Activated naive CD4-positive, alpha-beta T cell treated with anti-CD3 and anti-CD28 coated beads, Interleukin-2, amount 10 ng/mL, durations not matched to agents 5 hours and 36 hours (primary cell): ENCODE data around the gene CRYZL1. TPM values are rescaled to one million over a fixed set of nuclear protein-coding genes. Genes with fewer than 3 reads are reported as not detected.

Experiments
- total RNA-seq, 2 experiments: library from RNA; stranded (reverse); gene quantifications; one replicate each; pipeline ENCODE4 v1.2.3, GENCODE V29; 2021

Gene CRYZL1
- total RNA-seq, result 10 to 100 TPM; 32.1 to 38.1 TPM

DNA sequence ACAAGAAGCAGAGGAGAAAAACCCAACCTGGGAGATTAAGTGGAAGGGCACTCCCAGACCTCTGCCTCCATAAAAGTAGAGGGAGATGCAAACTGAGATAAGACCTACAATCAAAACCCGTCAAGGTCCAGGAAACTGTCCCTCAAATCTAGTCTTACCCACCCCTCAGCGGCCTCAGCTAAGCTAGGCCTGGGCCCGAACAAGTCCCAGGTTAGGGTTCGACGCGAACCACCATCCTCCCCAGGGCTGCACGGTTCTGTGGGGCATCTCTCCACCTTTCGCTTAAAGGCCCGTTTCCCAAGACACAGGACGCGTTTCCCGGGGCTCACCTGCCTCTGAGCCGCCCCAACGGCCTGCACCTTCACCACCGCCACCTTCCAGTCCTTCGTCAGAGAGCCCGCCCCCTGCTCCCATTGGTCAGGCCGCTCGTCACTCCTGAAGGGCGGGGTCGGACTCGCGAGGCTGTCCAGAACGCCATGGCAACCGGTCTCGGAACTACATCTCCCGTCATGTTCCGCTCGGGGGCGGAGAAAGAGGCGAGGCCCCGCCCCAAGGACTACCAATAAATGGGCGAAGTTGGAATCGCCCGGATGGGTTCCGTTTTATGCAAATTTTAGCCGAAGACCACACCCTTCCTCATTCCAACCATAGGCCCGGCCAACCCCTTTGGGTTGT lies at the start of gene CRYZL1:
CRYZL1 (minus strand) TSS at position 390 of the 675 bp plus-strand sequence. CDS start 10,190 bp downstream, outside the sequence.

DNA sequence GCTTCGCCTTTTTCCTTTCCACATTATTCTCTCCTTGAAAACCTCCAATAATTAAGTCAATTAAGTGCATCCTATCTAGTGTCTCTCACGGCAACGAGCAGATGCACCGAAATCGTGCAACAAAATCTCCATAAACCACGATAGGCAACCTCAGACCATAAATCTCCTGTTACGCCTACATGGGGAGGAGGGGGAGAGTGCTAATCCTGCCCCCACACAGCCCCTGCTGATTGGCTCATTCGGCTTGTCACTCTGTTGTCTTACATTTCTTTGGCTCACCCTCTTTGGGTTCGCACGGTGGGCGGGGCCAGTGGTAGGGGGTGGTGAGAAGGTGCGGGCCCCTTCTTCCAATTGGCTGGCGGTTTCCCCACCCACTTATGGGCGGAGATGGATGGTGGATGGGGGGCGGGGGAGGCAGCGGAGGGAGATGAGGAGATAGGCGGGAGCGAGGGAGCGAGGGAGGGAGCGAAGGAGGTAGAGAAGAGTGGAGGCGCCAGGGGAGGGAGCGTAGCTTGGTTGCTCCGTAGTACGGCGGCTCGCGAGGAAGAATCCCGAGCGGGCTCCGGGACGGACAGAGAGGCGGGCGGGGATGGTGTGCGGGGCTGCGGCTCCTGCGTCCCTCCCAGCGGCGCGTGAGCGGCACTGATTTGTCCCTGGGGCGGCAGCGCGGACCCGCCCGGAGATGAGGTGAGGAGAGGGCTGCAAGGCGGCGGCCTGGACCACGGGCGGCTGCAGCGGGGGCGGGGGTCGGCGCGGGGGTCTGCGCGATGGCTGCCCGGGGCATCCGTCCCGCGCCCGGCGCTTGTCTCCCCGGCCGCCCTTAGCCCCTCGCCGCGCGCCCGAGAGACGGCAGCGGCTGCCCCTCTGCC lies 720 bp upstream of the CRYZL1 start, which contains the start of gene ITSN1:
ITSN1 (plus strand) TSS at position 475 of the 869 bp plus-strand sequence. CDS start 76,328 bp downstream, outside the sequence.

DNA sequence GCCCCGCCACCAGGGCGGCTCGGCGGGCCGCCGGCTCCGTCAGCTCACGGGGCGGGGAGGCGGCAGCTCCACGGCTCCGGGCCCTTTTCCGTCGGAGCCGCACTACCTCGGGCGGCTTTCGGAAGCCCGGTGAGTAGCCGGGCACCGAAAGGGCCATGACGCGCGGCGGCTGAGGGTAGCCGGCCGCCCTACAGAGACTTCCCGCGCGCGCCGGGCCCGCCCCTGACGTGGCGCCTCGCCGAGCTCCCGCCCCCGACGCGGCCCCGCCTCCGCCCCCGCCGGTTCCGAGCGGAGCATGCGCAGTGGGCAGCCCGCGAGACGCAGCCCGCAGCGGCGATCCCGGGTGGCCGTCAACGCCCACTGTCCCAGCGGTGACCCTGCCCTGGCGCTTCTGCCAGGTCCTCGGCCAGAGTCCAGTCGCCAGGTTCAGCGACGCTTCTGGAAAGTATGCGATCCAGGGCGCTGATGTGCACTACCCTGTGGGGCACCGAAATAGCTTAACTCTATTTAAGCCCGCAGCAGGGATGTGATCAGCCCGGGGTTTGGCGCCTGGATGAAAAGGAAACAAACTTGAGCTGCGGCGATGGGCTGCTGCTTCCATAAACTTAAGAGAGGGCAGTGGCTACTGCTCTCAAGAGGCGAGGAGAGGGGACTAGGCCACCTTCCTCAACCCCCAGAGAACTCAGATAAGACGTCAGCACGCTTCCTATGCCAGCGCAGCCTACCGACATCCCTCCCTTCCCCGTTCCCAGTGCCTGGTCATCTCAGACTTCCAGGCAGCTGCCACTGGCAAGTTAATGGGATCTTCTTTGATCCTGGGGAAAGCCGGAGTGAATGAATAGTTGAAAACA lies 52.8 kb downstream of the CRYZL1 start, which contains the start of gene DONSON:
DONSON (minus strand) TSS at position 200 of the 851 bp plus-strand sequence; CDS start at position 157, 43 bp downstream.

DNA sequence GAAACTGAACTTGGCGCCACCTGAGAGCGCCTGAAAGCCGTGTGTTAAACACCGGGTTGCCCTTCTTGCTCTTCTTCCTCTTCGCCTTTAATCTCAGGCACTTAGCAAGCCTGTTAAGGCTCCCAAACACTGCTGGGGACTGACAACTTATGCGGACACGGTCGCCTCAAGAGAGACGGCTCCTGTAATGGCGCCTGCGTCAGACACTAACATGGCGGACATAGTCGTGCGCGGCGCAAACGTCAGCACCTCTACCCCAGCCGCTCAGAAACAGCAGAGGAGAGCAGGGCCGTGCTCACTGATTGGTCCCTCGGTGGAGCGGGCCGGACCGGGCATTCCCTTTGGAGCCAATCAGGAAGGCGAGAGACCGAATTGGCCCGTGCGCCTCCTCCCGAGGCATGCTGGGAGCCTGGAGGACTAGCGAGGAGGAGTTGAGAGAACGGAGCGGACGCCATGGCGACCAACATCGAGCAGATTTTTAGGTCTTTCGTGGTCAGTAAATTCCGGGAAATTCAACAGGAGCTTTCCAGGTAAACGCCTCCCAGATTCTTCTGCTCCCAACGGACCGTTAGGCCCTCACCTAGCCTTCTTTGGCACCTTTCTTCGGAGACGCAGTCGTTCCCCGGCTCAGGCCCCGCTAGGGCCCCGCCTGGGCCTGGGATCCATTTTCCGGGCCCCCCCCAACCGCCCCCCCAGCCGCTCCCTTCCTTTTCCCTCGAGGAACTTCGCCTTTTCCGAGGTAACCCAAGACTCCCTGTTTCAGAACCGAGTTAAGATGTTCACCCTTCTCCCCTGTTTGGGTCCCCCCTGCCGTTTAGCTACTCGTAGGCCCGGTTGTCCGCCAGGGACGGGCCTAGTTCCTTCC lies 98.7 kb downstream of the CRYZL1 start, which contains the start of gene SON:
SON (plus strand) TSS at position 399 of the 865 bp plus-strand sequence; CDS start at position 454, 55 bp downstream.

DNA sequence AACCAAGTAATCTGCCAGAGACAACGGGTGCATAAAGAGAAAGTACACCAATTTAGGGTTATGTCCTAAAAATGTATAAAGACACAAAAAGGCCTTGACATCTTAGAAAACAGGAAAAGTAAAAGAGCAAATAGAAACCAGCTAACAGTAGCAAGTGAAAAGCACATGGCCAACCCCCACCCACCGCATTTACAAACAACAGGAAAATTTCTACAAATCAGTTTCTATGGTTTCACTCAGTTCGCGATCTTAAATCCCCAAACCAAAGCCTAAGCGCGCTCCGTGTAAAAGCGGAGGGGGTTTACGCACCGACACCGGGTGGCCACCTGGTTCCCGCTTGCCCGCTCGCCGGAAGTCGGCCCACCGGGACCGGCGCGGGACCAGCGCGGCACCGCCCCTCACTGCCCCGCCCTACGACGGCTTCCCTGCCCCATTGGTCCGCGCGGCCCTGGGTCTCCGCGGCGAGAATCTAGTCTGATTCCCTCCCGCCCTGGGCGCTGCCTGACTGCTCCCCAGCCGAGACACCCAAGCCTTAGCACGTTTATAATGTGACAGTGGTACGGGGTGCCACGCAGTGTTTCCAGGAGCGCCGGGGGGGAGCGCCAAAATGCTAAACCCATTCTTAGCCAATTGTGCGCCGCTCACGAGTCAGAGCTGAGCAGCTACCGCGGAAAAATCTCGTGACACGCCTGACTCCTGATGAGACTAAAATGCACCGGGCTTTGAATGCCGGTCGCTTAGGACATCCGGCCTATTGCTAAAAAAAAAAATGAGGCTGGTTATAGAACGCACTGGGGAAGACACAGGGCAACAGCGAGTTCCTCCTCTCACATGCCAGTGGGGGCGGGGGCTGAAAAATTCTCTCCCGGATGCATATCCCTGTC lies 99.5 kb downstream of the CRYZL1 start, which contains the start of gene GART:
GART (minus strand) TSS at position 362 of the 884 bp plus-strand sequence. CDS start 2,802 bp downstream, outside the sequence.

Other genes starting within 250 kb of the CRYZL1 start
- 10 to 100 TPM; 17.5 to 18.3 TPM for gene IFNGR2, start 238.3 kb downstream of the CRYZL1 start, total RNA-seq
- 10 to 100 TPM; 33.7 to 36.5 TPM for gene TMEM50B, start 161.8 kb downstream of the CRYZL1 start, total RNA-seq
- under 1 TPM; 0.58 to 0.63 TPM for gene DNAJC28, start 150.0 kb downstream of the CRYZL1 start, total RNA-seq
- 100 to 1,000 TPM; 108 to 110 TPM for gene GART, start 99.6 kb downstream of the CRYZL1 start, total RNA-seq
- 100 to 1,000 TPM; 313 to 318 TPM for gene SON, start 98.7 kb downstream of the CRYZL1 start, total RNA-seq
- 10 to 100 TPM; 28.2 to 29.7 TPM for gene DONSON, start 53.1 kb downstream of the CRYZL1 start, total RNA-seq
- 1 to 10 TPM; 2.8 to 5.5 TPM for gene ITSN1, start 760 bp upstream of the CRYZL1 start, total RNA-seq